Raji (cell line): Measurements from ENCODE around the gene SLC22A23.

Experiments
- POLR2A ChIP-seq: IDR thresholded peaks from 2 replicates; pipeline ENCODE4 v1.6.1; 2011; ENCODE audit warnings: low read depth, low read length, control low read depth; ENCODE audit not compliant: insufficient read depth

Gene SLC22A23

GRCh38 chr6:3368685-3369084, 88.2 kb downstream of the SLC22A23 start:
- no peak for TF ChIP-seq POLR2A

DNA sequence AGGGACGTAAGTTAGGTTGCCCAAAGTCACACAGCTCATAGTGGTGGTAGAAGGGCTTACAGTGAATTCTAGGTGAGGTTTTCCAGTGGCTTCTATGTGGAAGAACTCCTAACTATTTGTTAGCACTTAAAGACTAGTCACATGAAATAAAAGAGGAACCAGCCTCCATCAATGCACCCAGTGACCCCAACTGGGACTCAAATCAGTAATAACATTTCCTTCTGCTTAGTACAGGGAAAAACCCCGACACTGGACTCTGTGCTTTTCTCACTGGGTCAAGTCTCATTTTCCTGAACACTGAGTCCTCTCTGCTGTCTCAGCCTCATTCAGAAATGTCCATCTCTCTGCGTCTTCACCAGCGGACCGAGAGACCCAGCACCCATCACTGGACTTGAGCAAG, 89.2 kb downstream of the SLC22A23 start:
- no peak for TF ChIP-seq POLR2A

- TF ChIP-seq POLR2A: no peak
Observed at GRCh38 chr6:3366596-3367413, 90.0 kb downstream of the SLC22A23 start.

GRCh38 chr6:3364391-3364790, 92.5 kb downstream of the SLC22A23 start:
- no peak for TF ChIP-seq POLR2A

DNA sequence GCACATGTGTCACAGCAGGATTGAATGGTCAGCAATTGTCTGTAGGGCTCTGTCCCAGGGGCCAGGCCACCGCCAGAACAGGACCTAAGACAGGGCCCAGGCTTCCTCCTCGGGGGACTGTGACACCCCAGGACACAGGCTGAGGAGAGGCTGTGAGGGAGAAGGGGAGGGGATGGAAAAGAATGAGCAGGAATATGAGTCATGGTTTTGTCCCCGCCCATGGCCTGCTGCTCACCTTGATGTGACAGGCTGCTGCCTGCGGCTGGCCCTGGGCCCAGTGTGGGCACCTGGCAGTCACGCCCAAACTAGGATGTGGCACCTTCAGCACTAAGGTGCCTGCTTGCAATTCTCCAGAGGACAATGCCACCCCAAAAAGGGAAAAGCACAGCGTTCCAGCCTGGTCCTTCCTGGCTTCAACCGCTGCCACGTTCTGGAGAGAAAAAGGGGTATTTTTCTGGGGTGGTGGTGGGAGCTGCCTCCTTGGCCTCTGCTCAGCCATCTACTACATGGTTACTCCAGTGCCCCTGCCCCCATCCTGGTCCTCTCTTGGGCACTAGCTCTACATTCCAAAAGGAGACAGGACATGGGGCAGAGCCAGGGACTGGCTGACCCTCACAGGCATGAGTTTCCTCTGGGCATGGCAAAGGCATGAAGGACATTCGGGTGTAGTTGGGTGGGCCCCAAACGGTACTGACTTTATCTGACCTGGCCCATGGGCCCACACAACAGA, 93.4 kb downstream of the SLC22A23 start:
- no peak for TF ChIP-seq POLR2A

DNA sequence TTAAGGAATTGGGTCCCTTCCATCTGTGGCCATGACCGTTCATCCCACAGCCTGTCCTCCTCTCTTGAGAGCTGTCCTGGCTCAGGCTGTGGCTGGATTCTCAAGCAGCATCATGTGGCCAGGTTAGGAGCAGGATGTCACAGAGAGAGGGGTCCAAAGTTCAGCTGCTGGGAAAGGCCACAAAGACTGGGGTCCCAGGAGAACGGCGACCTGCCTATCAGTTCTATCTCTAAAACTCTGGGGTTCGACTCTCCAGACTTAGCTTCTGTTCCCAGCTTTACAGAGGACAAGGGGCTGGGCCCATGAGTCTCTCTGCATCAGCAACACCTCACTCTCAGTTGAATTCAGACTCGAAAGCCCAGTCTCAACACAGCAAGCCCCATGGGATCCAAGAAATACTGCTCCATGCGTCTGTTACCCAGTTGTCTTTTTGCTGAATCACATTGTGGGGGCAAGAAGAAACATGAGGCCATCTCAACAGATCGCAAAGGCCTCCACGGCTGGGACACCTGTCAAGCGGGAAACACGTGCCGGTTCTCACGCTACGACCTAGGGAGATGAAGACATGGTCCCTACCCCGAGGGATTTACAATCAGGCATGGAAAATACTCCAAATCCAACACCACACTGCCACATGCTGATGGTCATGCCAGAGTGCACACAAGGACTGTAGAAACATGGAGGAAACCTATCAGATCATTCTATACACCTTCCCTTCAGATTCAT, 95.4 kb downstream of the SLC22A23 start:
- TF ChIP-seq POLR2A: no peak

- TF ChIP-seq POLR2A: no peak
Observed at GRCh38 chr6:3360727-3361045, 96.2 kb downstream of the SLC22A23 start.

DNA sequence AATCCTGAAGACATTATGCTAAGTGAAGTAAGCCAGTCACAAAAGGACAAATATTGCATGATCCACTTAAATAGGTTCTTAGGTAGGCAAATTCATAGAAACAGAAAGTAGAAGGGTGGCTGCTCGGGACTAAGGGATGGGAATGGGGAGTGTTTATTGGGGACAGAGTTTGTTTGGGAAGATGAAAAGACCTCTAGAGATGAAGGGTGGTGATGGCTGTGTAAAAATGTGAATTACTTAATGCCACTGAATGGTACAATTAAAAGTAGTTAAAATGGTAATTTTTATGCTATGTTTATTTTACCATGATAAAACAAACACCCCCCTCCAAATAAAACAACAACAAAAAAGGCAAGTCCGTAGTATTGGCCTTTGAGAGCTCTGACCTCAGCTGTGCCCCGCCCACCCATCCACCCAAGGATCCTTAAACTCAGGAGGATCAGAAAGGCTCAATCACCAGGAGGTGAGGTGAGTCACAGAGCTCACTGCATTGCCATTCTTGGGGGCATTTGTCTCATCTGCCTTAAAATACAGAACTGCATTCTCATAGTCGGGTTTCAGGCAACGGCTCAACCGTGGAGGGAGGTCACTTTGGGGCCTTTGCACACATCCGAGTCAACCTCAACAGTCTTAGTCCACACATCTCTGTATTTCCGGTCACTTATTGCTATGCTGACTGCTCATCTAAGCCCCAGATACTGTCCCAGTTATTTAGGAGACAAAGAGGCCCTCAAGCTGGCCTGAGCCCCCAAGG, 96.7 kb downstream of the SLC22A23 start:
- TF ChIP-seq POLR2A: no peak

DNA sequence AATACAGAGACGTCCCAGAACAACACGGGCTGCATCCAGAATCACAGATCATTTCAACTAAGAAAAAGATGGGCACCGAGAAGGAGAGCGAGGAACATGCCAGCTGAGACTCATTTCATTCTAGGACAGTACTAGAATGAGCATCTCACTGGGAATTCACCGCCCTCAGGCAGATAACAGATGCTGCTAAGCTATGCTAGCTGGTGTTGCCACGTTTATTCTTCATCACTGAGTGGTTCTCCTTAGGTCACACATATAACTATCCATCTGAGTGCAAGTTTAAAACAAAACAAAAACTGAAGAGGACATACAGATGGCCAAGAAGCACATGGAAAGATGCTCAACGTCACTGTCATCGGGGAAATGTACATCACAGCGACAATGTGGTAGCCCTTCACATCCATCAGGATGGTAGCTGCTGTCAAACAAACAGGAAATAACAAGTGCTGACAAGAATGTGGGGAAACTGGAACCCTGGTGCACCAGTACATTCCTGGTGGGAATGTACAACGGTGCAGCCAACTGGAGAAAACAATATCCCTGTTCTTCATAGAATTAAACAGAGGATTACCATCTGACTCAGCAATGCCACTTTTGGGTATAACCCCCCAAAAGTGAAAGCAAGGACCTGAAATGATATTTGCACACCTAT, 97.6 kb downstream of the SLC22A23 start:
- TF ChIP-seq POLR2A: no peak

DNA sequence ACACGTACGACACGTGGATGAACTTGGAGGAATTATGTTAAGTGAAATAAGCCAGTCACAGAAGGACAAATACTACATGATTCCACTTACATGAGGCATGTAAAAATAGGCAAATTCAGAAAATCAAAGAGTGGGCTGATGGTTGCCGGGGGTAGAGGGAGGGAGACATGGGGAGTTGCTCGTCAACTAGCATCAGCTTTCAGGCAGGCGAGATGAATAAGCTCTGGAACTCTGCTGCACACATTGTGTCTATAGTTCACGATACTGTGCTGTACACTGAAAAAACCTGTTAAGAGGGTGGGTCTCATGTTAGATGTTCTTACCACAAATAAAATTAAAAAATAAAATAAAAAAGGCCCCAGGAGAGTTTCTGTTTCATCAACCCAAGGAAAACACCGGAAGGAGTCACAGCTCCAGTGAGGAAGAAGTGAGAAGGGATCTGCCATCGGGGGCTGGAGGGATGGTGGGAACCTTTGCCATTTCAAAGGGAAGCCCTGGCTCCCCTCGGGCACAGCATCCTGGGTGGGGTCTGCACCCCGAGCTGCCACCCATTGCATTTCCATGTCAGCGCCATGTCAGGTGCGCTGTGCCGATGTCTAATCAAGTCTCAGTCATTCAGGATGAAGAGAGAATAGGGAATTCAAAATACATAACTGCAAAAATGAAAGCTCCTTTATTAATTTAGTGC, 98.3 kb downstream of the SLC22A23 start:
- TF ChIP-seq POLR2A: no peak

GRCh38 chr6:3357678-3358077, 99.2 kb downstream of the SLC22A23 start:
- TF ChIP-seq POLR2A: no peak

DNA sequence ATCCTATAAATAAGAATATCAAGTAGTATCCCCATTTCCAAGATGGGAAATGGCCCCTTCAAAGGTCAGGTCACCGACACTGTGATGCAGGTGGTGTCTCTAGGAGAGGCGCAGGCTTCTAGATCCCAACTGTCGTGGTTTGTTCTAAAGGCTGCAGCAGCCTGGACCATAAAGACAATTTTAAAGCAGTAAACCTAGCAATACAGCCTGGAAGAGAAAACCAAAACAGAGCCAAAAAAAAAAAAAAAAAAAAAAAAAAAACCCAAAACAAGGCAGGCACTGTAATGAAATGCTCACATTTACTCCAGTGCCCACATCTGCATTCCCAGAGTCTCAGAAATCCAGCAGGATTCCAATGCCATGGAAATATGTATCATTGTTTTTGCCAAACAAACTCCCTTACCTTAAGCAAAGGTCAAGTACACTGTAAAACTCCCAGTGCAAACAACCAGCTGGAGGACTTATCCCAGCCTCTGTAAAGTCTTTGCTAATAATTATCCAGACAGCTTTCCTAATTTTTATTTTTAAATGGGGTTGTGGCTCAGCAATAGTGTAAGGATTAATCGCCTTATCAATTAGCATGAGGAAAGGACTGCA, 99.9 kb downstream of the SLC22A23 start:
- no peak for TF ChIP-seq POLR2A

DNA sequence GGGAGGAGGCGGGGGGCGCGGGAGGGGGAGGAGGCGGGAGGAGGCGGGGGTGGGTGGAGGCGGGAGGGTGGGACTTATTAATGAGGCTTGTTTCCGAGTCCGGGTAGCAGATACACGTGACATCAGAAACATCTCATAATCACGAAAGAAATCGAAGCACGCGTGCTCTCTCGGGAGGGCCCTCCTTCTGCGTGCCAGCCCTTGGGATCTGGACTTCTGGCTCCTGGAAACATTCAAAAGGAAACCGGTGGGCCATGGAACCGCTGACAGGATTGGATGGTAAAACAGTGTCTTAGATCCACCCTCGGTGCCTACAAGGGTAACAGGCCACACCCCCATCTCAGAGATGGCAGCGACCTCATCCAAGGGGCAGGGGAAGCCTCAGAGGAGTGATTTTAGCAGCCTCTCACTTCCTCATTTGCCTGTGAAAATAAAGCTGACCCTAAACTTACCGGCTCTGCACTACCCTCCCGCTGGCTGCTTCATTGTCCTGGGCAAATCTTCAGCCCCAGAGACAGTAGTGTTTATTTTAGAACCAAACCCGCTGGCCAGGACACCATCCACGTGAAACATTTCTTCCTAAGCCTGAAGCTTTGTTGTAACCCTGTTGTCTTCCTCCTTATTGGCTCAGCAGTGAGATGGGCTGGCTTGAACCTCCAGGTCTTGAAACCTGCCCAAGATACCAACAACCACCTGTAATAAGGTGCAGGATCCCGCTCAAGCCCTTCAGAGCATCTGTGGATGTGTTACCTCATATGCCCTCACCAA, 100.6 kb downstream of the SLC22A23 start:
- no peak for TF ChIP-seq POLR2A

GRCh38 chr6:3355358-3356055, 101.3 kb downstream of the SLC22A23 start:
- no peak for TF ChIP-seq POLR2A
